ENCODE measurements around the gene RIN3. TPM values are rescaled to one million over a fixed set of nuclear protein-coding genes. Genes with fewer than 3 reads are reported as not detected.

Gene RIN3
- total RNA-seq, 1 experiment from 2014 or later: 2.4 TPM

DNA sequence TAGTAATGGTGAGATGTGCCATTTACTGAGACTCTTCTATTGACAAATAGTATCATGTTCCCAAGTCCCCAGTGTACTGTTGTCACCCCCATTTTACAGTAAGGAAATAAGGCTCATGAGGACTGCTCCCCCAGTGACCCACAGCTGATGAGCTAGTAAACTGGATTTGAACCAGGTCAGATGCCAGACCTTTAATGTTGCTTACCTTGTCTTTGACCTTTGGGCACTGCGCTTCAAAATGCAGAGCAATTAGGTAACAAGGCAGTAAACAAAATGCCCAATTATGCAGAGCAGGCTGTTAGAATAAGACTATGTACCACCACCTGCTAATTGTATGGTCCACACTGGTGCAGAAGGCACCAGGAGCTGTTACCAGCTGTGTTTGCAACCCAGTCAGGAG lies 38.5 kb upstream of the RIN3 start:
- Histone ChIP-seq H3K27me3 (replicated peaks; ENCODE audit: insufficient read depth, low read depth, low read length, poor library complexity) (no peaks in the 10 kb centered on the region), H3K4me1 (ENCODE audit: insufficient read depth, low read length, poor library complexity, severe bottlenecking) (no peaks in the 10 kb centered on the region), H3K4me3 (ENCODE audit: low read depth, low read length, poor library complexity, severe bottlenecking) (no peak overlapping the region), H3K36me3 (ENCODE audit: insufficient read depth, low read length, poor library complexity, severe bottlenecking) (no peaks in the 10 kb centered on the region), H3K27ac (ENCODE audit: low read depth, low read length, poor library complexity, severe bottlenecking) (no peak overlapping the region), H3K9me3 (ENCODE audit: low read depth, low read length, poor library complexity, severe bottlenecking) (no peaks in the 10 kb centered on the region)
- ChIA-PET POLR2A (ENCODE audit: low non-redundant PET) (no interaction called here), CTCF (no interaction called here)
- no TSS peak for BruUV-seq (replicated peaks)
- DNase-seq (ENCODE audit: low spot score): no peak
- intact Hi-C loops (cut with micrococcal nuclease; ENCODE audit: unreplicated experiment): no loop called here
- TF ChIP-seq, protein P1, sequence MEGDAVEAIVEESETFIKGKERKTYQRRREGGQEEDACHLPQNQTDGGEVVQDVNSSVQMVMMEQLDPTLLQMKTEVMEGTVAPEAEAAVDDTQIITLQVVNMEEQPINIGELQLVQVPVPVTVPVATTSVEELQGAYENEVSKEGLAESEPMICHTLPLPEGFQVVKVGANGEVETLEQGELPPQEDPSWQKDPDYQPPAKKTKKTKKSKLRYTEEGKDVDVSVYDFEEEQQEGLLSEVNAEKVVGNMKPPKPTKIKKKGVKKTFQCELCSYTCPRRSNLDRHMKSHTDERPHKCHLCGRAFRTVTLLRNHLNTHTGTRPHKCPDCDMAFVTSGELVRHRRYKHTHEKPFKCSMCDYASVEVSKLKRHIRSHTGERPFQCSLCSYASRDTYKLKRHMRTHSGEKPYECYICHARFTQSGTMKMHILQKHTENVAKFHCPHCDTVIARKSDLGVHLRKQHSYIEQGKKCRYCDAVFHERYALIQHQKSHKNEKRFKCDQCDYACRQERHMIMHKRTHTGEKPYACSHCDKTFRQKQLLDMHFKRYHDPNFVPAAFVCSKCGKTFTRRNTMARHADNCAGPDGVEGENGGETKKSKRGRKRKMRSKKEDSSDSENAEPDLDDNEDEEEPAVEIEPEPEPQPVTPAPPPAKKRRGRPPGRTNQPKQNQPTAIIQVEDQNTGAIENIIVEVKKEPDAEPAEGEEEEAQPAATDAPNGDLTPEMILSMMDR (conservative IDR thresholded peaks at IDR 0.05; ENCODE audit: low read depth, low read length): no peak
- no peak for TF ChIP-seq EZH2 (IDR thresholded peaks at IDR 0.05; ENCODE audit: borderline replicate concordance, low read depth, low read length, poor library complexity, severe bottlenecking)

DNA sequence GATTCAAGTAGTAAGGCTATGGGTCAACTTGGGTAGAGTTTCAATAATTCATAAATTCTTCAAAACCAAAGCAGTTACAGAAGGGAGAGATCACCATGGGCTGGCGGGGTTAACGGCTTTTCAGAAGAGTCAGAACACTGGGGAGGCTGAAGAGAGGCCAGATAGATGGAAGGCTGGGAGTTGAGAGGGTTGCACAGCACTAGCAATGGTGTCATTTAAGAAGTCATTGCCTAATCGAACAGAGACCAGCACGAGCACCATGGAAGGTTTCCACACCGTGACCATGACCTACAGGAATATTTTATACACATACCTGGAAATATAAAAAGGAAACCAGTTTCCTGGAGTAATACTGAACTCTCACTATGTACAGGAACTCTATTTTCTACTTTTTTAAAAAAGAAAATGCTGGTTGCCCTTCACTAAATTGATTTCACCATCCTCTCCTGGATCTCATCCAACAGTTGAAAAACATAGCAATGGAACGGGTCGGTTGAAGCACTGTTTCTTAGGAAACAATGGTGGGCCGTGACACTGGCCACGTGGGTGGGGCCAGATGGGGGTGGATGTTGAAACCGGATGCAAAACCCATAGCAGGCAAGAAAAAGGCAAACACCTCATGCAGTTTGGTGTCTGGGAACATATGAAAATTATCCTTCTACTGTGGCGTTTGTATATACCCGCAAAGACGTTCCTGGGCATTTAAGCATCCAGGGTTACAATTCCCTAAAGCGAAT lies 38.0 kb upstream of the RIN3 start:
- no peak for DNase-seq (ENCODE audit: low spot score)
- TF ChIP-seq, protein P1 (conservative IDR thresholded peaks at IDR 0.05; ENCODE audit: low read depth, low read length): no peak
- TF ChIP-seq EZH2 (IDR thresholded peaks at IDR 0.05; ENCODE audit: borderline replicate concordance, low read depth, low read length, poor library complexity, severe bottlenecking): no peak
- Histone ChIP-seq H3K4me1 (ENCODE audit: insufficient read depth, low read length, poor library complexity, severe bottlenecking) (no peaks in the 10 kb centered on the region), H3K27ac (ENCODE audit: low read depth, low read length, poor library complexity, severe bottlenecking) (no peak overlapping the region), H3K27me3 (replicated peaks; ENCODE audit: insufficient read depth, low read depth, low read length, poor library complexity) (no peaks in the 10 kb centered on the region), H3K4me3 (ENCODE audit: low read depth, low read length, poor library complexity, severe bottlenecking) (no peak overlapping the region), H3K9me3 (ENCODE audit: low read depth, low read length, poor library complexity, severe bottlenecking) (no peaks in the 10 kb centered on the region), H3K36me3 (ENCODE audit: insufficient read depth, low read length, poor library complexity, severe bottlenecking) (no peaks in the 10 kb centered on the region)
- ChIA-PET POLR2A (ENCODE audit: low non-redundant PET) (no interaction called here), CTCF (no interaction called here)
- intact Hi-C loops (cut with micrococcal nuclease; ENCODE audit: unreplicated experiment): no loop called here
- no TSS peak for BruUV-seq (replicated peaks)

DNA sequence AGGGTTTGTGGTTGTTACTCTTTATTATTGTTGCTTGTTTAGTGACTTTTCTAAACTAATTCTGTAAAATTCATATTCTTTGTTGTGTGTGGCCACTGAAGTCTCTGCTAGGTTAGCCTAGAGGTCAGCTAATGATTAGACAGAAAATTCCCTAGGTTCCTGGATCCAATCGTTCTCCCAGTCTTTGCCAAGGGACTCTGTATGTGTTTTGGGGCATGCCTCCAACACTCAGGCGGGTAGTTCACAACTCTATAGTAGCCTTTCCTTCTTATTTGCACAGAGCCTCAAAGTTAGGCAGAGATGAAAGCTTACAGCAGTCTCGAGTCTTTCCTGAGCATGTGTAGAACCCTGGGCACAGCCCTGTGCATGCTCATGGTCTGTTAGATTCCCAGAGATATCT lies 32.7 kb upstream of the RIN3 start:
- BruUV-seq (replicated peaks): no TSS peak
- intact Hi-C loops (cut with micrococcal nuclease; ENCODE audit: unreplicated experiment): no loop called here
- no peak overlapping the region for H3K4me3 ChIP-seq (ENCODE audit: low read depth, low read length, poor library complexity, severe bottlenecking)
- no peak for TF ChIP-seq EZH2 (IDR thresholded peaks at IDR 0.05; ENCODE audit: borderline replicate concordance, low read depth, low read length, poor library complexity, severe bottlenecking)
- TF ChIP-seq, protein P1 (conservative IDR thresholded peaks at IDR 0.05; ENCODE audit: low read depth, low read length): no peak
- ChIA-PET POLR2A (ENCODE audit: low non-redundant PET) (no interaction called here), CTCF (interaction anchor here (0.5 kb wide), 1 partner anchor 342 kb away, joined by 3 read pairs; no protein-coding TSS in a partner anchor)
- no peaks in the 10 kb centered on the region for H3K9me3 ChIP-seq (ENCODE audit: low read depth, low read length, poor library complexity, severe bottlenecking)
- no peaks in the 10 kb centered on the region for H3K4me1 ChIP-seq (ENCODE audit: insufficient read depth, low read length, poor library complexity, severe bottlenecking)
- no peaks in the 10 kb centered on the region for H3K36me3 ChIP-seq (ENCODE audit: insufficient read depth, low read length, poor library complexity, severe bottlenecking)
- no peaks in the 10 kb centered on the region for H3K27me3 ChIP-seq (replicated peaks; ENCODE audit: insufficient read depth, low read depth, low read length, poor library complexity)
- H3K27ac ChIP-seq (ENCODE audit: low read depth, low read length, poor library complexity, severe bottlenecking): no peak overlapping the region
- no peak for DNase-seq (ENCODE audit: low spot score)
